Measurements from ENCODE around the gene CCDC61. TPM values are rescaled to one million over a fixed set of nuclear protein-coding genes. Genes with fewer than 3 reads are reported as not detected.

CCDC61 gene
- total RNA-seq, 1 donor from 2014 or later, result 17.8 TPM

- ATAC-seq (peak; percentile 75), DNase-seq (ENCODE audit: low spot score) (no peak)
Observed at GRCh38 chr19:46009530-46010510, 14.6 kb downstream of the CCDC61 start.

GRCh38 chr19:46014534-46014933 lies 19.3 kb downstream of the CCDC61 start:
- intact Hi-C loops (cut with DNase I), result no loop called here
- no peak for DNase-seq (ENCODE audit: low spot score)
- no peak for ATAC-seq

More at GRCh38 chr19:46009530-46010510, 14.6 kb downstream of the CCDC61 start:
- intact Hi-C loops (cut with DNase I), result no loop called here

GRCh38 chr19:46014941-46015686 lies 19.8 kb downstream of the CCDC61 start:
- DNase-seq (ENCODE audit: low spot score), result no peak
- ATAC-seq, result peak; percentile 44
- intact Hi-C loops (cut with DNase I), result no loop called here

GRCh38 chr19:46015687-46016425 lies 20.6 kb downstream of the CCDC61 start:
- intact Hi-C loops (cut with DNase I), result no loop called here
- DNase-seq (ENCODE audit: low spot score) (no peak), ATAC-seq (no peak)

DNA sequence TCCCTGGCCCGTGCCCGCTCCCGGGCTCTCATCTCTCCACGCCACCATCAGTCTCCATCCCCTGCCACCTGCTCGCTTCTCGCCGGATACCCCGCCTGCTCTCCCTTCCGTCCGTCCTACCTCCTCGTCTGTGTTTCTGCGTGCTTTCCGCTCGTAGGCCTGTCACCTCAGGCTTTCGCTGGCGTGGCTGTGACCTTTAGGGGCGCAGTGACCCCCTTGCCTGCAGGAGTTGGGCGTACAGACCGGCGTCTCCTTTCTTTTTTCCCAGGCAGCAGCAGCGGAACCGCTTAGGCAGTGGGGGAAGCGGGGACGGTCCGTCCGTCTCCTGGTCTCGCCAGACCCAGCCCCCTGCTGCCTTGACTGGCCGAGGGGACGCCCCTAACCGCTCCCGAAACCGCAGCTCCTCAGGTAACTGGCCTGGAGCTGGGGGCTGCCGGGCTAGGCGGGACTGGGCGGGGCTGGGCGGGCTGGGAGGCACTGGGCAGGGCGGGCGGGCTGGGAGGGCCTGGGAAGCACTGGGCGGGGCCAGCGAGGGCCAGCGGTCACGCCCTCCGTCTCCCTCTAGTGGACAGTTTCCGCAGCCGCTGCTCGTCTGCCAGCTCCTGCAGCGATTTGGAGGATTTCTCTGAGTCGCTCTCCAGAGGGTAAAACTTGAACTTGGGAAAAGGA lies 21.3 kb downstream of the CCDC61 start:
- ATAC-seq (peak; percentile 88), DNase-seq (ENCODE audit: low spot score) (peak; percentile 90)
- intact Hi-C loops (cut with DNase I), result no loop called here

- intact Hi-C loops (cut with DNase I), result no loop called here
- ATAC-seq, result peak; percentile 23
Observed at GRCh38 chr19:46017095-46017429, 21.8 kb downstream of the CCDC61 start.

GRCh38 chr19:46017874-46018675 lies 22.8 kb downstream of the CCDC61 start:
- ATAC-seq, result no peak
- DNase-seq (ENCODE audit: low spot score), result peak; percentile 52
- intact Hi-C loops (cut with DNase I), result no loop called here

More at GRCh38 chr19:46017095-46017429, 21.8 kb downstream of the CCDC61 start:
- DNase-seq (ENCODE audit: low spot score), result no peak

GRCh38 chr19:46018729-46019251 lies 23.5 kb downstream of the CCDC61 start:
- intact Hi-C loops (cut with DNase I), result no loop called here
- DNase-seq (ENCODE audit: low spot score) (peak; percentile 53), ATAC-seq (no peak)

DNA sequence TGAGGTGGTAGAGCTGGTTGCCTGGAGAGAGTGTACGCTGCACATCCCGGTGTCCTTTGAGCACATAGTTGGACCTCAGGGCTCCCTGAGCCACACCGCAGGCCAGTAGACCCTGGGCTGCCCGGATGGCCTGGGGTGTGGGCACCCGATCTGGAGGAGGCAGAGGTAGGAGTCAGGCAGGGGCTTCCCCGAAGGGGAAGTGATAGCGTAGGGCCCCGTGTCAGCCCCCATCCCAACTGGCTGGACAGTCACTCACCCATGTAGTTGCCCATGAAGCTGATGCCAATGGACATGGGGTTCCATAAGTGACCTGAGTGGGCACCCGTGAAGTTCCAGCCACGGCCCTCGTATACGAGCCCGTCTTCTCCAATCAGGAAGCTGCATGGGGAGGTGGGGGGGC lies 24.0 kb downstream of the CCDC61 start:
- intact Hi-C loops (cut with DNase I), result no loop called here
- DNase-seq (ENCODE audit: low spot score), result no peak
- no peak for ATAC-seq

GRCh38 chr19:46020819-46021125 lies 25.5 kb downstream of the CCDC61 start:
- intact Hi-C loops (cut with DNase I), result no loop called here
- ATAC-seq, result no peak
- no peak for DNase-seq (ENCODE audit: low spot score)

- intact Hi-C loops (cut with DNase I), result no loop called here
- DNase-seq (ENCODE audit: low spot score) (no peak), ATAC-seq (no peak)
Observed at GRCh38 chr19:46021531-46022041, 26.3 kb downstream of the CCDC61 start.

GRCh38 chr19:46022061-46022430 lies 26.8 kb downstream of the CCDC61 start:
- DNase-seq (ENCODE audit: low spot score) (no peak), ATAC-seq (no peak)
- intact Hi-C loops (cut with DNase I), result no loop called here

DNA sequence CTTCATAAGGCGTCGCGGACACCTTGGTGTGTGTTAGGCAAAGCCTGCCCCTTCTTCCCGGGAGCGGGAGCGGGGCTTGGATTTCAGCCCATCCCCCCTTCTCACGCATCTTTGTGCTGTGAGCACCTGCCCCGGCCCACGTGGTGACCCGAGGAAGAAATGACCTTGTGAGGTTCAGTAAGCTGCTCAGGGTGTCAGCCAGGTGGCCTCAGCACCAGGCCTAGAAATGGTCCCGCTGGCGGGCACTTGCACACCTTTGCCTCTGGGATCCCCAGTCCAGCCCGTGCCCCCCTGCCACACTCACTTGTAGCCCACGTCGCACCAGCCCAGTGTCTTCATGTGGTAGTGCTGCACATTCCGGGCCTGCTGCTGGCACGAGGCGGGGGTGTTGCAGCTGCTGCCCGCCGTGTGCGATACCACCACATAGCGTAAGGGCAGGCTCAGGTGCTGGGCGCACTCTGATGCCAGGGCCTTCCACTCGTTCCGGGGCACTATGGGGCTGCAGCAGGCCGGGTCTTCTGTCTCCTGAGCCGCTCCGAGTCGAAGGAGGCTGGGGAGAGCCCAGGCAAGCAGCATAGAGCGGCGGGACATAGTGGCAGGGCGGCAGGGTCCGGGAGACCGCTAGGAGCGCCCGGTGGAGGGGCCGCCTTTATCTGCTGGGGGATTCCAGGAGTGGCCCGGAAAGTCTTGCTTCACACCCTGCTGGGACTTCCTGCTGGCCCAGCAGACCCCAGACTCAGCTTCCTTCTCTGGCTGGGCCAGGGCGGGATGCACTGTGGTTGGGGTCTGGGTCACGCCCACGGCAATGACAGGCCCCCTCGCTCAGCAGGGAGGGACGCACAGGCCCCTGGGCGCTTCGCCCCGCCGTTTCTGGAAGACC lies 27.4 kb downstream of the CCDC61 start, which contains the start of gene PGLYRP1:
Gene PGLYRP1 (minus strand): TSS at position 623 of the 880 bp plus-strand sequence. CDS start 32 bp downstream, at position 591.
- intact Hi-C loops (cut with DNase I), result no loop called here
- no peak for DNase-seq (ENCODE audit: low spot score)
- peak; percentile 11 for ATAC-seq

GRCh38 chr19:46023311-46023779 lies 28.1 kb downstream of the CCDC61 start:
- intact Hi-C loops (cut with DNase I), result no loop called here
- ATAC-seq (no peak), DNase-seq (ENCODE audit: low spot score) (no peak)

DNA sequence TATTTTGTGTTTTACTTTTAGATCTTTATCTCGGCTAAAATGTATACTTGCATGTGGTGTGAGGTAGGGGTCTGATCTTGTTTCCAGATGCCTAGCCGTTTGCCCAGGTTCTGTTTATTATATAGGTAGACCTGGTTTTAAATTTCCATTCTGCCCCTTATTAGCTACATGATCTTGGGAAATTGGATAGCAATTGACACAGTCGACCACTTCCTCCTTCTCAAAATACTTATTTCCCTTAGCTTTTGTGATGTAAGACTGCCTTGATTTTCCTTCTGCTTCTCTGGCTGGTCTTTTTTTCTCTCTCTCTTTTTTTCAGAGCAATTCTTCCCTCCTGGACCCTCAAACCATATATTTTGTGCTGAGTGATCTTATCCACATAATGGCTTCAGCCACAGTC lies 30.6 kb downstream of the CCDC61 start:
- intact Hi-C loops (cut with DNase I), result no loop called here
- no peak for ATAC-seq
- DNase-seq (ENCODE audit: low spot score), result no peak

- DNase-seq (ENCODE audit: low spot score) (no peak), ATAC-seq (no peak)
- intact Hi-C loops (cut with DNase I), result no loop called here
Observed at GRCh38 chr19:46030812-46031550, 35.7 kb downstream of the CCDC61 start.

All from sciatic nerve (tissue), 2 donors.